T-helper 2 cell (primary cell): ENCODE measurements around the gene GJA4.
"Not testable (repeated sequence)": the region's sequence is repeated elsewhere in the genome, so short reads cannot be mapped to it uniquely, and the experiment has no call there.

Source experiments
- DNase-seq, 5 experiments: peaks; one replicate each; pipeline versions ENCODE4 v3.0.0 to v3.0.0-alpha.2; 2012 to 2022

GJA4 gene

DNA sequence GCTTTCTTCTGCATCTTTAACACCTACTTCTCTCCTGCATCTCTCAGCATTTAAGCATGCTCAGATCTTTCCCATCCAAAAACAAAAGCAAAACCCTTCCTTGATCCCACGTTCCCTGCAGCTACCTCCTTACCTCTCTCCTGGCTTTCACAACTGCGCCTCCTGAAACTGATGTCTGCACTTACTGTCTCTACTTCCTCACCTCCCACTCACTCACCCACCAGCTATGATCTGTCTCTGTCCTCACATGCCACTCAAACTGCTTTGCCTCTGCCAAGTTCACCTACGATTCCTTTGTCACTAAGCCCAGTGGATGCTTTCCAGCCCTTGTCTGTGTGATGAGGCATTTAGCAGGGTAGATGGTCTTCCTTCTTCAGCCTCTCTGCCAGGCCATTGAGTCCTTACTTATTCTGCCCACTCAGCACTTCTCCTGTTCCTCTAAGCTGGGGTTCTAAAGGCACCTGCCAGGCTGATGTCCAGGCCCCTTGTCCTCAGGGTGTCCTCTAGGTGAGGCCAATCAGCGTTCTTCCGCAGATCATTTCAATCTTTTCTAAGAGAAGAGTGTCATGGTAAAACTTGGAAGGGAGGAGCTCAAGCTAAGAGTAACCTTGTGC is 21.8 kb upstream of the GJA4 start:
- no peak for DNase-seq

DNA sequence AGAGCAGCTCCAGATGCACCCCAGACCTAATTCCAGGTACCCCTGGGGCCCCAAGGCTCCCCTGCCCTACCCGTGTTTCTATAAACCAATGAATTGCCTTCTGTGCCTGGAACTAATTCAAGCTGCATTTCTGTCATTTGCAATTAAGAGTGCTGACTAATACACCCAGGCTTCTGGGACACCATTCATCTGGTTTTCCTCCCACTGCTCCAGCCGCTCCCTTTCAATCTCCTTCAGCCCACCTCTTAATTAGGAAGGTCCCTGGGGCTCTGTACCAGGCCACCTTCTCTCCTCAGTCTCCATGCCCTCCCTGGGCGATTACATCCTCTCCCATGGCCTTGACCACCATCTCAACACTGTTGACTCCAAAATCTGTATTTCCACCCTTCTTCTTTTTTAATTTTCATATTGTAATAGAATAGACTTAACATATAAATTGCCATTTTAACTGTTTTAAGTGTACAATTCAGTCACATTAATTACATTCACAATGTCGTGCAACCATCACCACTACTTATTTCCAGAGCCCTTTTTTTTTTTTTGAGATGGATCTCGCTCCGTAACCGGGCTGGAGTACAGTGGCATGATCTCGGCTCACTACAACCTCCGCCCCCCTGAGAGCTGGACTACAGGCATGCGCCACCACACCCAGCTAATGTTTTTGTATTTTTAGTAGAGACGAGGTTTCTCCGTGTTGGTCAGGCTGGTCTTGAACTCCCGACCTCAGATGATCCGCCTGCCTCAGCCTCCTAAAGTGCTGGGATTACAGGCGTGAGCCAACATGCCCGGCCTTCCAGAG is 21.0 kb upstream of the GJA4 start:
- no peak for DNase-seq

DNA sequence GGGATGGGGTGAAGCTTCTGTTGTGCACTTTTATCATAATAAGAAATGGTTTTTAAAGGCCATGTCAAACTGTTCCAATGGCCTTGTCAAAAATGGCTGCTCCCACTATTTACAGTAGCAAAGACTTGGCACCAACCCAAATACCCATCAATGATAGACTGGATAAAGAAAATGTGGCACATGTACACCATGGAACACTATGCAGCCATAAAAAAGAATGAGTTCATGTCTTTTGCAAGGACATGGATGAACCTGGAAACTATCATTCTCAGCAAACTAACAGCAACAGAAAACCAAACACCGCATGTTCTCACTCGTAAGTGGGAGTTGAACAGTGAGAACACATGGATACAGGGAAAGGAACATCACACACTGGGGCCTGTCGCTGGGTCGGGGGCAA is 19.7 kb upstream of the GJA4 start:
- not testable (repeated sequence) for DNase-seq

DNA sequence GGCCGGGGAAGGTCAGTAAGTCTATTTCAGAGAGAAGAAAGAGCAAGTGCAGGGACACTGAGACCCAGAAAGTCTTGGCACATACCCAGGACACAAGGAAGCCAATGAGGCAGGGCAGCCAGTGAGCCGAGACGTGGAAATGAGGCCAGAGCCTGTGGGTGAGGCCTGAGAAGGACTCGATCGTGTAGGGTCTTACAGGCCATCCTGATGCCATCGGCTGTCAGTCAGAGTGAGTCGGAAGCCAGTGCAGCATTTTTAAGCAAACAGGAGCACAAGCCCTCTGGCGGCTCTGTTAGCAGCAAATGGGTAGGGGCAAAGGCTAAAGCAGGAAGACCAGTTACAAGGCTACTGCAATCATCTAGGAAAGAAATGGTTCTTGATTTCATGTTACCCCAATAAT is 17.8 kb upstream of the GJA4 start:
- no peak for DNase-seq

DNA sequence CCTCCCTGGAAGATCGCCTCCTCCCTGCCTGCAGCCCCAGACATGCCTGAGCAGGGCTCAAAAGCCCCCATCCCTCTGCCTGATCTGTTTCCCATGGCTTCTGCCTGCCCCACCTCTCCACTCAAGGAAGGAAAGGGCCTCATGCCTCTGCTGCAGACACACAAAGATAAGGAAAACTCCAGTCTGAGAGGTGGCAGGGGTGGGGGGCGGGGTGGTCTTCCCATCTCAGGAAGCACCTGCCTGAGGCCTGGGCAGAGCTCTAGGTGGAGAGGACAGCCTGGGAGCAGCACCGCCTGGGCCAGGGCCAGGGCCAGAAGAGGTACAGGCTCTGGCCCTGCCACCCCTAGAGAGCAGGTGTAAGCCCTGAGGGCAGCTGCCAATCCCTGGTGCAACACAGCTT is 15.9 kb upstream of the GJA4 start:
- DNase-seq = no peak

DNA sequence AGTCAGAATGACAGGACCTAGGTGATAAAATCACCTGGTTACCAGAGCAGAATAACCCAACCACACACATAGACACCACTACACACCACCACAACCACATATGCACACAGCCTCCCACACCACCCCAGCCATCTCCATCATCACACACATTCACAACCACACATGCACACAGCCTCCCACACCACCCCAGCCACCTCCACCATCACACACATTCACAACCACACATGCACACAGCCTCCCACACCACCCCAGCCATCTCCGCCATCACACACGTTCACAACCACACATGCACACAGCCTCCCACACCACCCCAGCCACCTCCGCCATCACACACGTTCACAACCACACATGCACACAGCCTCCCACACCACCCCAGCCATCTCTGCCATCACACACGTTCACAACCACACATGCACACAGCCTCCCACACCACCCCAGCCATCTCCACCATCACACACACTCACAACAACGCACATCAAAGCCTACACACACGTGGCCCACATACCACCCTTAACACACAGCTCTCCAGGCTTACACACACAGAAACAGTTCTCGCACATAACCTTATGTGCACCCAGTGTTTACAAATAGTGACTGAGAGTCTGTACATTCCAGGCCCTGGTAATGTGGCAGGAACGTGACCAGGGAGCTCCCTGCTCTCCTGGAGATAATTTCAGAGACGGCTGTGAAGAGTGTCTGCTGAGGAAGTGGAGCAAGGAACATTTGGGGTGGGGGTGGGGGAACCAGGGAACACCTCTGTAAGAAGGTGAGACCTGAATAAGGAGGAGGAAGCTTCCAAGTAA is 15.1 kb upstream of the GJA4 start:
- peak in 1 of 5 experiments; percentile 44 for DNase-seq

DNA sequence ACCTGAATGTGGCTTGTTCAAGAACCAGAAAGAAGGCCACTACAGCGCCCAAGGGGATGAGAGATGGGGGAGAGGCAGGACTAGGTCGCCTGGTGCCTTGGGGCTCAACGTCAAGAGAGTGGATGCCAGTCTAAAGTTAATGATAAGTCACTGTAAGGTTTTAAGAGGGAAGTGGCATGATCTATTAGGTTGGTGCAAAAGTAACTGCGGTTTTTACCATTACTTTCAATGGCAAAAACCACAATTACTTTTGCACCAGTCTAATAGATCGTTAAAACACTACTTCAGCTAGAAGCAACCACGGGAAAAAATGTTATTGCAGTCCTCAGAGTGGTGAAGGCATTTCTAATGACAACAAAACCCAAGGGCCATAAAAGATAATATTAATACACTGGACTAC is 14.4 kb upstream of the GJA4 start:
- DNase-seq = no peak

DNA sequence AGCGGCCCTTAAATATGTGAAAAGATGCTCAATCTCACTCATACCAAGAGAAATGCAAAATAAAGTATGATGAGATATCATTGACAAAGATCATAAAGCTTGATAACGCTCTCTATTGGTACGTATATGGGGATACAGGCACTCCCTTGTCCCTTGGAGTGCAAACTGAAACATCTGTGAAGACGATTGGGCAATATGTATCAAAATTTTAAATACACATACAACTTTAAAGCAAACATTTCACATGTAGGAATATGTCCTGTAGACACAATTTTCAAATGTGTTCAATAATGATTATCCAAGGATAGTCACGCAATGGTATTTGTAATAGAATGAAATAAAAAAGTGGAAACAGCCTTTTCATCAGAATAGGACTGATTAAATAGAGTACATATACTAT is 13.8 kb upstream of the GJA4 start:
- DNase-seq = no peak

DNA sequence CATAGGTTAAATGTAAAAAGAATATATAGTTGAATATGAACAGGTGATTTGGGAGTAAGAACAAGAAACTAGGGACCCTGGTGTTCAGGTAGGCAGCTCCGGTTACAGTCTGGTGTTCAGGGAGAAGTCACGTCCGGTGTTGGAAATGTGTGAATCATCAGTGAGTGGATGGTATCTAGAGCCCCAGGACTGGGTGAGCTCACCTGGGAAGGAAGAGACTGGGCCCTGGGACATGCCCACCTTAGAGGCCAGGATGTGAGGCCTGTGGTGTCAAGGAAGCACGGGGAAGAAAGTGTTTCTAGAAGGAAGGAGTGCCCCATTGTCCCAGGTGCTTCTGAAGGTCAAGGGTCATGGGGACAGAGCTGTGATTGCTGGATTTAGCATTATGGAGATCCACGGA is 13.3 kb upstream of the GJA4 start:
- no peak for DNase-seq

DNA sequence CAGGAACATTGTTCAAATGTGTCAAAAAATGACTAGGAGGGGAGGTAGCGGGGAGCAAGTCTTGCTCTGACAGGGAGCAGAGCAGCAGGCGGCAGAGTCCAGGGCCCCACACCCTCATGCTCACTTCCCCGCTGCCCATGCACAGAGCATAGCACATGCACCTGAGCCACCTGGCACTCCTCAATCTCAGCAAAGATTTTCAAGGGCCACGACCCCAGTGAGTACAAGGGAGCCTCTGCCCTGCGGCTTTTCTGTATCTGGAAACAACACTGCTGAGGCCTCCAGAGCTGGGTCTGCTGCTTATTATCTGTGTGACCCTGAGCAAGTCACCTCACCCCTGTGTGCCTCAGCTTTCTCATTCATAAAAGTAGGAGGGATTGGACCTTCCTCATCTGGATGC is 12.8 kb upstream of the GJA4 start:
- no peak for DNase-seq

DNA sequence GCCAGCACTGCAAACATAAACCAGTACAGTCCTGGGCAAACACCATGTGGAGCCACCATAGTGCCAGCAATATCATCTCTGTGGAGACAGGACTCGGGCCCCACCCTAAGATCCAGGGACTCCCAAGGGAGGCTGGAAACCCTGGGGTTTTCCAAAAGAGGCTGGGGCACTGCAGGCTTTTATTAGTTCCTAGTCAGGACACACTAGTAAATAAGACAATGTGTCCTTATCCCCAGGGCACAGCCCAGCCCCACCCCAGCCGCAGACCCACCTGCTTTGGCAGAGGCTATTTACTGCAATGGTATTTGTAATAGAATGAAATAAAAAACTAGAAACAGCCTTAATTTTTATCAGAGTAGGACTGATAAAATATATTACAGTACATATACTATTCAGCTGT is 12.3 kb upstream of the GJA4 start:
- DNase-seq = no peak

DNA sequence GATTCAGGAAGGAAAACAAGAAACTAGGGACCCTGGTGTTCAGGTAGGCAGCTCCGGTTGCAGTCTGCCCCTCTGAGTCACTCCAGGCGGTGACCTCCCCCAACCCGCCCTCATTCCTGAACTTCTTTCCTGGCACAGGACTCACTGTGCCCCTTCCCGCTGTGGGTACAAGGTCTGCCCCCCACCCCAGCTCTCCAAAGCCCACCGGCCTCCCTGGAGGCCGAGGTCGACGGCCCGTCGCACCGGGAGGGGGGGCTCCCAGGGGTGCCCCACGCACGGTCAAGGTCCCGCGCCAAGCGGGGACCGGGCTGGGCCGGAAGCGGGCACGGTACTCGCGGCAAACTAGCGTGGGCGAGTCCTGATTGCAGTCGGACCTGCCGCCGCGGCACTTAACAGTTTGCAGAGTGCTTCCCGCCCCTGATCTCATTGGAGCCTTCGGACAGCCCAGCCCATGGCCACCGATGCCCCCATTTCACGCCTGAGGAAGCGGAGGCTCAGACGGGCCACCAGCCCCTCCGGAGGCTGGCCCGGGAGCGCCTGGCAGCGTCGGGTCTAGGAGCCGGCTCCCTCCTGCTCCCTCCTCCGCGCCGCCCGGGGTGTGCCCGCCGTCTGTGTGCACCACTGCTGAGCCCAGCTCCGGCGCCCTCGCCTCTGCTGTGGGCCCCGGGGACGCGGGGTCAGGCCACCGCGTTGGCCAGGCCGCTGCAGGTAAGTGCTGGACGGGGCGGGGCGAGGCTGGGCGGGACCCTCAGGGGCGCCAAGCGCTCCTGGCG is 11.5 kb upstream of the GJA4 start, which contains the start of gene GJB3:
GJB3 (plus strand) TSS at position 144 of the 773 bp plus-strand sequence. CDS start 3,549 bp downstream, outside the sequence.
- no peak for DNase-seq

DNA sequence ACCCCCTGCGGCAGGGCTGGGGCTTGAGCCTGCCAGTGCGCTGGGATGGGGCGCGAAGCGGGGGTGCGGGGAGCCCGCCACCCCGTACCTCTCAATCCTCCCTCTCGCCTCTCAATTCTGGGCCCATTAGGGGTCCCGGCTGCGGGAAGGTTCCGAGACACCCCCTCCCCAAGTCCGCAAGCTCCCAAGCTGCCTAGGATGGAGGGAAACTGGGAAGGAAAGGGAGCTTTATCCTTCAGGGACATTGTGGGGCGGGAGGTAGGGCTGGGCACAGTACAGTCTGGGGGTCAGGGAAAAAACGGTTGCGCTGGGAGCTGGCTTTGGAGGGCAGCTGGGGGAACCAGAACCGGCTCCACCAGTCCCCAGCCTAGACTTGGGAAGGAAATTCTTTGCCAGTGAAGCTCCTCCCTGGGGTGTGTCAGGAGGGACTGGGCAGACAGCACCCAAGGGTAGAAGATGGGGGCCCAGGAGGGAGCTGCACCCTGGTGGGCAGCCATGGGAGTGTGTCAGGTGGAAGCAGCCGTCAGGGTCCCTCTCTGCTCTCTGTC is 10.9 kb upstream of the GJA4 start:
- no peak for DNase-seq

DNA sequence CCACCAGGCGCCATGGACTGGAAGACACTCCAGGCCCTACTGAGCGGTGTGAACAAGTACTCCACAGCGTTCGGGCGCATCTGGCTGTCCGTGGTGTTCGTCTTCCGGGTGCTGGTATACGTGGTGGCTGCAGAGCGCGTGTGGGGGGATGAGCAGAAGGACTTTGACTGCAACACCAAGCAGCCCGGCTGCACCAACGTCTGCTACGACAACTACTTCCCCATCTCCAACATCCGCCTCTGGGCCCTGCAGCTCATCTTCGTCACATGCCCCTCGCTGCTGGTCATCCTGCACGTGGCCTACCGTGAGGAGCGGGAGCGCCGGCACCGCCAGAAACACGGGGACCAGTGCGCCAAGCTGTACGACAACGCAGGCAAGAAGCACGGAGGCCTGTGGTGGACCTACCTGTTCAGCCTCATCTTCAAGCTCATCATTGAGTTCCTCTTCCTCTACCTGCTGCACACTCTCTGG is 8.0 kb upstream of the GJA4 start:
- DNase-seq = no peak

DNA sequence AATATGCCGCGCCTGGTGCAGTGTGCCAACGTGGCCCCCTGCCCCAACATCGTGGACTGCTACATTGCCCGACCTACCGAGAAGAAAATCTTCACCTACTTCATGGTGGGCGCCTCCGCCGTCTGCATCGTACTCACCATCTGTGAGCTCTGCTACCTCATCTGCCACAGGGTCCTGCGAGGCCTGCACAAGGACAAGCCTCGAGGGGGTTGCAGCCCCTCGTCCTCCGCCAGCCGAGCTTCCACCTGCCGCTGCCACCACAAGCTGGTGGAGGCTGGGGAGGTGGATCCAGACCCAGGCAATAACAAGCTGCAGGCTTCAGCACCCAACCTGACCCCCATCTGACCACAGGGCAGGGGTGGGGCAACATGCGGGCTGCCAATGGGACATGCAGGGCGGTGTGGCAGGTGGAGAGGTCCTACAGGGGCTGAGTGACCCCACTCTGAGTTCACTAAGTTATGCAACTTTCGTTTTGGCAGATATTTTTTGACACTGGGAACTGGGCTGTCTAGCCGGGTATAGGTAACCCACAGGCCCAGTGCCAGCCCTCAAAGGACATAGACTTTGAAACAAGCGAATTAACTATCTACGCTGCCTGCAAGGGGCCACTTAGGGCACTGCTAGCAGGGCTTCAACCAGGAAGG is 7.4 kb upstream of the GJA4 start:
- DNase-seq = no peak

DNA sequence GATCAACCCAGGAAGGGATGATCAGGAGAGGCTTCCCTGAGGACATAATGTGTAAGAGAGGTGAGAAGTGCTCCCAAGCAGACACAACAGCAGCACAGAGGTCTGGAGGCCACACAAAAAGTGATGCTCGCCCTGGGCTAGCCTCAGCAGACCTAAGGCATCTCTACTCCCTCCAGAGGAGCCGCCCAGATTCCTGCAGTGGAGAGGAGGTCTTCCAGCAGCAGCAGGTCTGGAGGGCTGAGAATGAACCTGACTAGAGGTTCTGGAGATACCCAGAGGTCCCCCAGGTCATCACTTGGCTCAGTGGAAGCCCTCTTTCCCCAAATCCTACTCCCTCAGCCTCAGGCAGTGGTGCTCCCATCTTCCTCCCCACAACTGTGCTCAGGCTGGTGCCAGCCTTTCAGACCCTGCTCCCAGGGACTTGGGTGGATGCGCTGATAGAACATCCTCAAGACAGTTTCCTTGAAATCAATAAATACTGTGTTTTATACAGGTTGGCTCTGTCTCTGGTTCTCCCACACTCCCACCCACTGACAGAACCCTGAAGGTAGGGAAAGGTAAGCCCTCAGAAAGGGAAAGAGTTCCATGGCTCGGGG is 6.8 kb upstream of the GJA4 start:
- DNase-seq = no peak

DNA sequence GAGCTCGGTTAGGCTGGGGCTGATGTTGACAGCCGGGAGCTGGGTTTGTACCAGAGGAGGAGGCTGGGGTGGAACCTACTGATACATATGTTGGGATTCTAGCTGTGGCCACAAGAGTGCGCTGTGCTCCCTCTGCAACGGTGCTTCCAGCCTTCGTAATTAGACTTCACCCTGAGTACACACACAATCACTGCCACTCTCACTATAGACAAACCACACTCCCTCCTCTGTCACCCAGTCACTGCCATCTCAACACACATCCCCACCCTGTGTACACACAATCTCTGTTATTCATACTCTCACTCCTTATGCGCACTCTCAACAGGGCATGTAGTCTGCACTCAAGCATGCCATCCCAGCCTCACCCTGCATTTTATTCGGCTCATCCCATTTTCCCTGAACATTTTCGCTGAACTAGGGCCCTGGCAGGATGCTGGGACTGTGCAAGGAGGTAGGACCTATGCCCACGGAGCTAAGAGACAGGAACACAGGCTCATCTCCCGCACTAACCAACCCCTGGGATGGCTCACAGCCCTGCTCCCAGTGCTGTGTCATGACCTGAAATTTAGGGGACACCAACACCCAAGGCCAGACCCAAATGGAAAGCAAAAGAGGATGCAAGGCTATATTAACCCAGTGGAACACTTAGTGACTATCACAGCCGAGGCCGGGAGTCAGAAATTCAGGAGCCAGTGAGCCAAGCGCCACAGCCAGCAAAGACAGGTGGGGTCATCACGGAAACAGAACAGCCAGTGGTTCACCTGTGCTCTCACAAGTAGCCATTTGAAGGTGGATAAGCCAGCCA is 6.1 kb upstream of the GJA4 start:
- peak in 4 of 5 experiments; percentile 23 to 76 (median 36) for DNase-seq

DNA sequence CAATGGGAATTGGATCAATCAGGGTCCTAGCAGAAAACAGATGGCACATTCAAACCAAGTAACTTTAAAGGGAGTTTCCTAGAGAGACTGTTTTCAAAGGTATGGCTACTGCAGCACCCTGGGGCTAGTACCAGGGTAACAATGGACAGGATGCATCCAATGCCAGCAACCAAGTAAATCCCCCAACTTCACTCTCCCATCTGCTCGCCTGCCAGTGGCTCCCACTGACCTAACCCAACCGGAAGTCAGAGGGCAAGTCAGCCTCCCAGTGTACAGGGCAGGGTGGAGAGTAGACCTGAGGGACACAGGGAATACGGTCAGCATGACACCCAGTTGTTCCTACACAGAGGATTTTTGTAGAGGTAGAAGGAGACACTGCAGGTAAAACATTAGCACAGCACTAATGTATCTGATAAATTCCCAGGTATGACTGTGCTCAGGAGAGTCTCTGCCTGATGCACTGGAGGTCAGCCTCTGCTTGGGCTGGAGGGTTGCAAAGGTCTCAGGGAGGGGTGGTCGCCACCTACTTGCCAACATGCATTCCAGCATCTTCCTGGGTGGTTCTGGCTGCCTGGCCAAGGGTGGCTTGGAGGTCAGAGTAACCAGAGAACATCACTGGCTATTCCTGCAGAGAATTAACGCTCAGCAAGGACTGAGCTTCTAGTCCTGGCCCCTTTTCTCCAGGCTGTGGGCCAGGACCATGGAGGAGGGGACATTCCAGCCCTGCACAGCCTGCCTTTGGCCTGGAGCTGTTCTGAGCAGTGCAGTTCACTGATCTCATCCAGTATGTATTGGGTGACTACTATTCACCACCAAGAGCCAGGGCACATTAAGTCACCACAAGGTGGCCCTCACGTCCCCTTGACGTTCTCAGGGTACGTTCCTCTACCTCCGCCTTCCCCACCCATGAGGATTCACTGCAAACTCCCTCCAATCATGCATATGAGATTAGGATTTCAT is 5.1 kb upstream of the GJA4 start:
- DNase-seq = peak in 1 of 5 experiments; percentile 12

DNA sequence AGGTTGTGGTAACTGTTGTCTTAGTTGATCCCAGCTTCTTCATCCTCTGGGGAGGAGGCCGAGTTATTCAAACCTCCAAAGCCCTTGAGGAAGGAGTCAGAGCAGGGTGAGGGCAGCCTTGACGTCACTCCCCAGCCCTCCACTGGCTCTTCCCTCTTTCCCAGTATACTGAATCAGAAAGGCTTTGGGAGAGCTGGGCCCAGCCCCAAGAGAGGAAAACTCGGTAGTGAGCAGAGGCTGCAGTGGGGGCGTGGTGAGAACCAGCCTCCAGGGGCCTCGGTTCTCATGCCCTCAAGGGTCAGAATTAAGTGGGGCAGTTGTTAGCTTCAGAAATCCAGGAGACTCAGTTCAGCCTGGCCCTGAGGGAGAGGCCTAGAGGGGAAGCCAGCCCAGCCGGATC is 1.8 kb upstream of the GJA4 start:
- DNase-seq = no peak
